Stimulated activated CD4-positive, alpha-beta T cell treated with anti-CD3 and anti-CD28 coated beads, Interleukin-4, amount 100 ng/mL, for 24 hours (primary cell): Measurements from ENCODE around the gene VPS72.
"Not testable (repeated sequence)": the region's sequence is repeated elsewhere in the genome, so short reads cannot be mapped to it uniquely, and the experiment has no call there.

Experiments
- DNase-seq: peaks from one replicate; pipeline ENCODE4 v3.0.0-alpha.2; 2020

The VPS72 gene

GRCh38 chr1:151189637-151190445 lies at the start of gene VPS72:
Gene VPS72 (minus strand): TSS chr1:151190197. CDS start chr1:151190121, 76 bp downstream.
- peak; percentile 88 for DNase-seq

DNA sequence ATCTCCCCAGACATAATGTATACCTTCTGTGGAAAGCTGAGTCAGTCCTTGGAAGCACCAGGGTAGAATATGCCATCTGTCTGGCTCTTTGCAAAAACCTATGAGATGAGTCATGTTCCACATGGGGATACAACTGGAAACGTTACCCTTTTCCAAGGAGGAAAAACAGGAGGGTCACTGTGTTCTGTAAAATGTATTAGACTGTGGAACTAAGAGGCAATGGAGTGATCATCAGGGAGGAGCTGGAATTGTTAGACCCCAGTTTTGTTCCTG lies 48.4 kb upstream of the VPS72 start:
- no peak for DNase-seq

- no peak for DNase-seq
Observed at GRCh38 chr1:151237678-151238466, 47.9 kb upstream of the VPS72 start.

GRCh38 chr1:151235235-151235634 lies 45.2 kb upstream of the VPS72 start:
- no peak for DNase-seq

DNA sequence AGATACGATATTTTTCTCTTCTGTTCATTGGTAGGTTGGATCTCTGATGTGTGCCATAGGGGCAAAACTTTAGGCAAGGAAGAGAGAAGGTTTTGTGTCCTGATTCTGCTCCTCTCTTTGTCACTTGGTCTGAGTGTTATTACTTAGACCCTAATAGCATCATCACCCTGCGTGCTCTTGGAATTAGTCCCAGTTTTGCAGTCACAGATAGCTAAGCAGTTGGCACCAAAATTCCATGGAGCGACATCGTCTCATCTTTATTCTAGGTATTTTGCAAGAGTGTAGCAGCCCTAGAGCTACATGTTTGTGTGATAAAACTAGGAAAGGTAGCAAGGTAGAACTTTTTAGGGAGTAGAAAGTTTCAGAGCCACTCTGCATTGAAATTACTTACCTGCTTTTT lies 32.1 kb upstream of the VPS72 start:
- DNase-seq: no peak

- no peak for DNase-seq
Observed at GRCh38 chr1:151221616-151222015, 31.6 kb upstream of the VPS72 start.

DNA sequence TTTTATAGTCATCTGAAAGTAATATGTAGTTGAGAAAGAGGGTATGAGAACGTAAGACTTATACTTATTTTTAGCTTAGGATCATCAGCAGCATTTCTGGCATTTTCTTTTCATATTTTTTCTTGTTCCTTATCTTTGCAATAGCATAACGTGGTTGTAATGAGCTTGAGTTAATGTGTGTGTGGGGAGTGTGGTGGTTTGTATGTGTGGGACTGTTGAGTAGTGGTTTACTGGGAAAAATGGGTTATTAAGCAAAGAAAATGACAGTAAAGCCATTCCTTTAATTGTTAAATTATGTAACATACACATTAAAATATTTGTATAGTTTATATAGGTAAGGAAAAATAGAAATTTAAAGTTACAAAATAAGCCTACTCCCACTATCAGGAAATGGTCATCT lies 23.6 kb upstream of the VPS72 start:
- DNase-seq: no peak

DNA sequence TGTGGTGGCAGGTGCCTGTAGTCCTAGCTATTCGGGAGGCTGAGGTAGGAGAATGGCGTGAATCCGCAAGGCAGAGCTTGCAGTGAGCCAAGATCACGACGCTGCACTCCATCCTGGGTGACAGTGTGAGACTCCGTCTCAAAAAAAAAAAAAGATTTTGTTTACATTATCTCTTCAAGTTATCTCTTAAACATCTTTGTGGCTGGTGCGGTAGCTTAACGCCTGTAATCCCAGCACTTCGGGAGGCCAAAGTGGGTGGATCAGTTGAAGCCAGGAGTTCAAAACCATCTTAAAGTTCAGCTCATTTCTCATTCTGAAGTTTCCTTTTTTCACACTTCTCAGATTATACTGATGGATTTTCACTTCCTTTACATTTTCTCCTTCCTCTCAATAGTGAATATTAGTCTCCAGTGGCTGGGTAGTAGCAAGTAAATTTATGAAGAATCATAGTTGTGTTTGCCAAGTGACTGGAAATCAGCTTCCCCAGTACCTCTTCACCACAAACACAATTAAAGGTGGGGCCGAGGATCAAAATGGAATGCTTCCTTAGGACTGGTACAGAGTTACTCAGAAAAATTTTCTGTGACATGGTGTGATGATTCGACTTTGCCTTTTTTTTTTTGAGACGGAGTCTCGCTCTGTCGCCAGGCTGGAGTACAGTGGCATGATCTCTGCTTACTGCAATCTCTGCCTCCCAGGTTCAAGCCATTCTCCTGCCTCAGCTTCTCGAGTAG lies 22.1 kb upstream of the VPS72 start:
- no peak for DNase-seq

- no peak for DNase-seq
Observed at GRCh38 chr1:151210830-151211229, 20.8 kb upstream of the VPS72 start.

DNA sequence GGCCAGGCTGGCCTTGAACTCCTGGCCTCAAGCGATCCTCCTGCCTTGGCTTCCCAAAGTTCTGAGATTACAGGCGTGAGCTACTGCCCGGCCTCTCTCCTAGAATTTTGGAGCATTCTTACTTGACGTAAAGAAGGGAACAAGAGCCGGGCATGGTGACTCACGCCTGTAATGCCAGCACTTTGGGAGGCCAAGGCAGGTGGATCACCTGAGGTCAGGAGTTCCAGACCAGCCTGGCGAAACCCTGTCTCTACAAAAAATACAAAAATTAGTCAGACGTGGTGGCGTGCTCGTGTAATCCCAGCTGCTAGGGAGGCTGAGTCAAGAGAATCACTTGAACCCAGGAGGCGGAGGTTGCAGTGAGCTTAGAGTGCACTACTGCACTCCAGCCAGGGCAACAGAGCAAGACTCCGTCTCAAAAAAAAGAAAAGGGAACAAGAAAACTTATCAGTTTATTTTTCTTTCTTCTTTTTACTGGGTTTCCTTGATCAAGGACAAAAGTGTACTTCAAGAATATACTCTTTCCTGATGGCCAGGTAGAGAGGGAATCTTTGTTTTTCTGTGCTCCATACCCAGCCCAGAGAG lies 15.5 kb upstream of the VPS72 start:
- DNase-seq: not testable (repeated sequence)

DNA sequence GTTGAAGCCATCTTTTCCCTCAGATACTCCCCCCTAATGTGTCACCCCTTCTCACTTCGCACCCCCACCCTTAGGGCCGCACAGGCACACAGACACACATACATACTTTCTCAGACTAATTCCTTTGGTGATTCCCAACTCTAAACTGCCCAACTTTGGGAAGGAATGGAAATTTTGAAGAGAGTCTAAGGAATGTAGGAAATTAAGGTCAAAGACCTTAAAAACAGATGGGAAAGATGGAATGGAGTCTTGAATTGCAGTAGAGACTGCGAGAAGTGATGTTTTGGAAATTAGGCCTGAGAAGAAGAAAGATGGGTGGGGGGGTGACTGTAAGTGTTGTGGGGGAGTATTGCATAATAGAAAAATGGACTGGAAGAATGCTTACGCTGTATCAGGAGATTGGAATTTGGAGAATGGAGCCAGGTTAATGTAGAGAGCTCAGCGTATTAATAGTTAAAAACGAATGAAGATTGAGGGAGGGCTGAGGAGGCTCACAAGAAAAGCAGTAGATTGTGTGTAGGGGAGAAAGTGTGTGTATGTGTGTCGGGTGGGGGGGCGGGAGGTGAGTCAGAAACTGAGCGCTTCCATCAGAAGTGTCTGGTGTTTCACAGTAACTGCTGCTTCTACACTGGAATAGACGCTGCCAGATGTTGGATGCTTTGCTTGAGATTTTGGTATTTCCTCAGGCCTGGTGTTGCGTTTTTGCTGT lies 10.0 kb upstream of the VPS72 start:
- peak; percentile 28 for DNase-seq

- DNase-seq: peak; percentile 99
Observed at GRCh38 chr1:151198254-151199127, 8.5 kb upstream of the VPS72 start, which contains the start of gene PIP5K1A. Gene PIP5K1A (plus strand): TSS chr1:151198552. CDS start chr1:151198997, 445 bp downstream.

- DNase-seq: no peak
Observed at GRCh38 chr1:151197863-151198253, 7.9 kb upstream of the VPS72 start.

GRCh38 chr1:151196292-151196800 lies 6.3 kb upstream of the VPS72 start:
- peak; percentile 65 for DNase-seq

DNA sequence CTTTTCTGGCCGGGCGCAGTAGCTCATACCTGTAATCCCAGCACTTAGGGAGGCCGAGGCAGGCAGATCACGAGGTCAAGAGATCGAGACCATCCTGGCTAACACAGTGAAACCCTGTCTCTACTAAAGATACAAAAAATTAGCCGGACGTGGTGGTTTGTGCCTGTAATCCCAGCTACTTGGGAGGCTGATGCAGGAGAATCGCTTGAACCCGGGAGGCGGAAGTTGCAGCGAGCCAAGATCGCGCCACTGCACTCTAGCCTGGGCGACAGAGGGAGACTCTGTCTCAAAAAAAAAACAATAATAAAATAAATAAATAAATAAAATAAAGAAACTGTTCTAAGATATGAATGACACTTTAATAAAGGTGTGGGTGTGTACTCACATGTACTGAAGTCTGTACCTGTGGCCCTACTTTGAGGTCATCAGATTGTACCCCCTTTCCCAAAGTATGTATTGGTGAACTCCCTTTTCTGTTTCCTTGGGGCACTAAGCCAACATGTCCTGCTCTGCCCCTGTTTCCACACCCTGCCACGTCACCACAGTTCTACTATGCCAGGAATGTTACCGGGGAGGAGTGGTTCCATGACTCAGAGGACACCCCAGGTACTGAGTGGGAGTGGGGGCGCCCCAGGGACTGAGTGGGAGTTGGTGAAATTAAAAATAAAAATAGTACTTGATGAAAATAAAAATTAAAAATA lies 5.0 kb upstream of the VPS72 start:
- peak; percentile 13 for DNase-seq

DNA sequence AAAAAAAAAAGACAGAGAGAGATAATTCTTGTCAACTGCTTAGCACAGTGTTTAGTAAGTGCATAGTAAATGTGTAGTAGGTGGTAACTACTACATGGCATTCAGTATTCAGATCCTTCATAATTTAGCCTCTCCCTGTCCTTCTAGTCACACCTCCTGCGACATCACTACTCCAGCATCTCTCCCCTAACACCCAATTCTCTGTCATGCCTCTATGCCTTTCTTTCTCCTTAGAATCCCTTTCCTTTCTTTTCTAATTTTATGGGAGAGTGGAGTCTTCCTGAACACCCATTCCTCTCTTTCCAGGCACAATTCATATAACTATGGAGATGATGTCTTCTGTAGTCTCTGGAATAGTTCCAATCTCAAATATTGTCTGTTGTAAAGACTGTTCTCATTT lies 3.9 kb upstream of the VPS72 start:
- DNase-seq: no peak

GRCh38 chr1:151193304-151193703 lies 3.3 kb upstream of the VPS72 start:
- no peak for DNase-seq

DNA sequence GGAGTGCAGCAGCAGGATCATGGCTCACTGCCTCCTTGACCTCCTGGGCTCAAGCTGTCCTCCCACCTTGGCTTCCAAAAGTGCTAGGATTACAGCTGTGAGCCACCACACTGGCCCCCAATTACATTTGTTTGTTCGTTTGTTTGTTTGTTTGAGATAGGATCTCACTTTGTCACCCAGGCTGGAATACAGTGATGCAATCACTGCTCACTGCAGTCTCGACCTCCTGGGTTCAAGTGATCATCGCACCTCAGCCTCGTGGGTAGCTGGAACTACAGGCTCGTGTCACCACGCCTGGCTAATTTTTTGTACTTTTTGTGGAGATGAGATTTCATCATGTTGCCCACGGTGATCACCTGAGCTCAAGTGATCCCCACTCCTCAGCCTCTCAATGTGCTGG lies 2.0 kb upstream of the VPS72 start:
- no peak for DNase-seq

DNA sequence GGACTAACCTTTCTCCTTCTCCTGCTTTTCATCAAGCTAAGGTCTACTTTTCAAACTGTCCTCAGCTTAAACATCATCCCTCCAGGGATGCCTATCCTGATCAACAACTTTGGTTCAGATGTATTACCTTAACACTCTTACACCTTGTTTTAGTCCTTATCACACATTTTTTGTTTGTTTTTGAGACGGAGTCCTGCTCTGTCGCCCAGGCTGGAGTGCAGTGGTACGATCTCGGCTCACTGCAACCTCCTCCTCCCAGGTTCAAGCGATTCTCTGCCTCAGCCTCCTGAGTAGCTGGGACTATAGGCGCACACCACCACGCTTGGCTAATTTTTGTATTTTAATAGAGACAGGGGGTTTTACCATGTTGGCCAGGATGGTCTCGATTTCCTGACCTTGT lies 1.3 kb downstream of the VPS72 start:
- not testable (repeated sequence) for DNase-seq

DNA sequence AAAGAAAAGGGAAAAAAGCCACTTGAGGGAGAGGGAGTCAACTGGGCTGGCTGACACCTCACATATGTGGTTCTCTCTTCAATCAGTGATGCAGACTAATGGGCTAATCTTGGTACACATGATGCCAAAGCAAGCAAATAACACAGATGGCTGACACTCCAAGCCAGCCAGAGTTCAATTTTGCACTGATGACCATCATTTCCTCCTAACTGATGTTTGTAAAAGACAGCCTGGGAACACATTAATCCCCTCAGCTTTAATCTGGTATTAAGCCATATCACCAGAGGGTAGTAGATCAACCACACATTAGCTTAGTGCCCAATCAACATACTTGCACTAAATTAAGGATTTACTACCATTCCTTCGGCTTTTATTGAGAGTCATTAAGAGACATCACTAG lies 2.8 kb downstream of the VPS72 start:
- no peak for DNase-seq

- no peak for DNase-seq
Observed at GRCh38 chr1:151184211-151184610, 5.8 kb downstream of the VPS72 start.
